Fibroblast of lung (primary cell): ENCODE results near the gene LTBP1.

Source experiments
- EZH2 ChIP-seq: IDR thresholded peaks from 2 replicates; pipeline ENCODE4 v1.5.1; 2012; ENCODE audit warnings: low read length, control low read depth, mild to moderate bottlenecking; ENCODE audit errors: missing control alignments
- TF ChIP-seq, protein P1 (sequence below), 2 donors: IDR thresholded peaks in 1 of 2; conservative IDR thresholded peaks in 1 of 2; 1 replicate in 1 of 2; 2 replicates in 1 of 2; pipeline ENCODE4 v1.5.1; 2011 to 2012; ENCODE audit warnings: low read length in 2 of 2, control low read depth in 1 of 2, inconsistent platforms in 1 of 2, low read depth in 1 of 2, mild to moderate bottlenecking in 1 of 2

DNA sequence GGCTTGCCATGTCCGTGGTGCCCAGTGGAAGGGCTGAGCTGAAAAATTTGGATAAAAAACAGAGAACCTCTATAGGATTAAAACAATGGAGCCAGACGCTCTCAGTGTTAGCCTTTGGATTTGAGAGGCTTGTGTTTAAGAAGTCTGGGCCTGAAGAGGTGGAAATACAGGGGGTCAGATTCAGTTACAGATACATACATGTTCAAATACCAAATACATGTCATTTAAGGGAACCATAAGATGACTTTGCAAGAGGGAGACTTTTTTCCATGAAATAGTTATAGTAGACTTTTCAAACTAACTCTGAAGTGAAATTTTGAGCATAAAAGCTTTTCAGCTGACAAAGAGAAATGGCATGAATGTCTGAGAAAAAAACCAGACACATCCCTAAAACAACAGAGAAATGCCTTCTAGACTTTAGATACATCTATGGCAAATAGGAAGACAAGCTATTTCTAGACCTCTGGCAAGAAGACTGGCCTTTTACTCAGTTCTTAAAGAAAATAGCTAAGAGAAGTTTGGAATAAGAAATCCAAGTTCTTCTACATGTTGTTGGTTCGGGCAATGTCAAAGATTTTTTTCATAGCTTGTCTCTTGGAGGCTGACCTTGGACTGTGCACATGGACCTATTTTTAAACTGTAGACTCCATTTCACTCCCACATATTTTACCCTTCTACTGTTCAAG is 112.9 kb downstream of the LTBP1 start:
- no peak for TF ChIP-seq EZH2
- TF ChIP-seq, protein P1, sequence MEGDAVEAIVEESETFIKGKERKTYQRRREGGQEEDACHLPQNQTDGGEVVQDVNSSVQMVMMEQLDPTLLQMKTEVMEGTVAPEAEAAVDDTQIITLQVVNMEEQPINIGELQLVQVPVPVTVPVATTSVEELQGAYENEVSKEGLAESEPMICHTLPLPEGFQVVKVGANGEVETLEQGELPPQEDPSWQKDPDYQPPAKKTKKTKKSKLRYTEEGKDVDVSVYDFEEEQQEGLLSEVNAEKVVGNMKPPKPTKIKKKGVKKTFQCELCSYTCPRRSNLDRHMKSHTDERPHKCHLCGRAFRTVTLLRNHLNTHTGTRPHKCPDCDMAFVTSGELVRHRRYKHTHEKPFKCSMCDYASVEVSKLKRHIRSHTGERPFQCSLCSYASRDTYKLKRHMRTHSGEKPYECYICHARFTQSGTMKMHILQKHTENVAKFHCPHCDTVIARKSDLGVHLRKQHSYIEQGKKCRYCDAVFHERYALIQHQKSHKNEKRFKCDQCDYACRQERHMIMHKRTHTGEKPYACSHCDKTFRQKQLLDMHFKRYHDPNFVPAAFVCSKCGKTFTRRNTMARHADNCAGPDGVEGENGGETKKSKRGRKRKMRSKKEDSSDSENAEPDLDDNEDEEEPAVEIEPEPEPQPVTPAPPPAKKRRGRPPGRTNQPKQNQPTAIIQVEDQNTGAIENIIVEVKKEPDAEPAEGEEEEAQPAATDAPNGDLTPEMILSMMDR (conservative IDR thresholded peaks at IDR 0.05 in 1 of 2, IDR thresholded peaks at IDR 0.05 in 1 of 2; ENCODE audit: low read depth in 1 of 2, low read length in 2 of 2), result no peak
